Measurements from ENCODE around the gene PCCA.

Gene PCCA

DNA sequence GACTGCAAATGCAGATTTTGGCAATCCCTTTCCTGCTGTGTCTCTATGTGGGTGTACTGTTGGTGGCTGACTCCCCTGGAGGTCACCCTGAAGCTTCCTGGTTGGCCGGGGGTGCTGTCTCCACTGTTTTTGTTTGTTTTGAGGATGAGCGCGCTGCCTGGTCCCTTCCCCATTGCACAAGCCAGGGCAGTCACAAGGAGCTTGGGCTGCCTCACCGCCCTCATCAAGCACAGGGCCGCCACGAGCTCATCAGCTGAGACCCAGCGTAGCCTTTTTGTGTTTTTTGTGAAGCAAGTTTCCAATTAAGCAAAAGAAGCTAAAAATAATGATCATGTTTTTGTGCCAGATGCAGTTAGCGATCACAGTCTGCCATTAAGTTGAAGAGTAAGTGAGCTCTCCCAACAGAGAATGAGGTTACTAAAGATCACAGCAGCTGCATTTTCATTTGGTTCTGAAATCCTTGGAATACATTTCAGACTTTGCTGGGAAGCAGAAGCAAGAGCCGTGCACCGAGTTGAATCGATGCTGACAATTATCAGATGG is 441.8 kb downstream of the PCCA start:
- no peak for DNase-seq

DNA sequence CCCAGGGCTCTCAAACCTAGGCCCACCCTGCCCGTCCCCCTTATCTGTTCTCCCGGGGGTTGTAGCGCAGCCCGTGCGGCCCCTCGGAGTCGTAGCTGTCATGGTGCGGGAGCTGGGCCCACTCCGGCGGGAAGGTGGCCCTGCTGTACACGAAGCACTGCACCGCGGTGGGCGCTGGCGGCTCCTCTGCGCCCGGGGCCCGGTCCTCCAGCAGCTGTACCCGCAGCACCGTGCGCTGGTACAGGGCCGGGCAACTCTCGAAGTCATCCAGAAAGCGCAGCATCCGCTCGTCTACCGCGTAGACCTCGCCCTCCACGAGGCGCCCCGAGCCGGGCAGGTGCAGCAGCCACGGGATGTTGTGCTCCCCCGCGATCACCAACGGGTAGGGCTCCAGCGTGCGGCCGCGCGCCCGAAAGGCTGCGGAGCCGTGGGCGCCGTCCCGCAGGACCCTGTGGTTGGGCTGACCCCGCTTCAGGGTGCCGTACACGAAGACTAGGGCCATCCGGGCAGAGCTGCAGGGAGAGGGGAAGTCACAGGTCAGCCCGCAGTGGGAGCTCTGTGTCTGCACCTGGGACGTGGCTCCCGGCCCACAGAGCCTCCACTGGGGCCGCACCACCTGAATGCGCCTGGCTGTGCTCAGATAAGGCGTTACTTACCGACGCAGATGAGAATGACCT is 443.3 kb downstream of the PCCA start:
- DNase-seq = no peak

DNA sequence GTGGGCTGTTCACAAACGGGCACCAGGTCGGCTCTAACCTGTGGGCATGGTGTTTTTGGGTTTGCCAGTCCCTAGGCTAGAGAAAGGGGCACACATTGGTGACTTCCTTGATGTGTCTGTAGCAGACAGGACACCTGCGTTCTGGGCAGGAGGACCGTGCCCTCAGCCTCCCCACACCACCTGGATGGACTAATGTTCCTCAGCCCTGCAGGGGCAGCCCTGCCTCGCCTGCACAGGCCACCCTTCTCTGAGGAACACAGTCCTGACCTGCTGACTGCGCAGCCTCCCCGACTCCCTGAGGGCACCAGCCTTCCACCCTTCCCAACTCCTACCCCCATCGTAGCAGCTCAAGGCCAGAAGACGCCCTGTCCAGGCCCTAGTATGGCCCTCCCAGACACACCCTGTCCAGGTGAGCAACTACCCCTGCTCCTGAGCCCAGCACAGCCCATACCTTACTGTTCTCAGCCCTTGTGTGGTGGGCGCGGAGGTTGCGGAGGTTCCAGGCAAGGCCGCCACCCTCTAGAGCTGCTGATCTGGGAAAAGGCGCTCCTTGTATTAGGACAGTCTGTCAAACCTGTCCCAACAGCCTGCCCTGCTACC is 444.0 kb downstream of the PCCA start:
- no peak for DNase-seq

DNA sequence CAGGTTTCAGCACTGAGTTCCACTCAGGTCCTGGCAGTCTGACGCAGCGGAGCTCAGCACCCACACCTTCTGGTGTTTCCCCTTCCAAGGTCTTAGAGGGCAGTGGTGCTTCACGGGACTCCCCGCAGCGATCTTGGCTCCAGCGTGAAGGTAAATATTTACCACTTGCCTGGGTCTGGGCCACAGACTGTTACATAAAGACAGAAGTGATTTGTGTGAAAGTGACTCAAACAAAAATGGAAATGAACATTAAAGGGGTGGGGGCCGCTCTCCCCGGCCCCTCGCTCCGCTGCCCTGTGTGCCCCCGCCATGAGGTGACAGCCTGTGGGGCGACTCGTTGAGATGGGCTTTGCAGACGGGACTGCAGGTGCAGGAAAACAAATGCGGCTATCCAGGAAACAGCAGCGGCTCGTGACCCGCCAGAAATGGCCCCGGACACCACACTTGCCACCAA is 444.7 kb downstream of the PCCA start:
- no peak for DNase-seq

DNA sequence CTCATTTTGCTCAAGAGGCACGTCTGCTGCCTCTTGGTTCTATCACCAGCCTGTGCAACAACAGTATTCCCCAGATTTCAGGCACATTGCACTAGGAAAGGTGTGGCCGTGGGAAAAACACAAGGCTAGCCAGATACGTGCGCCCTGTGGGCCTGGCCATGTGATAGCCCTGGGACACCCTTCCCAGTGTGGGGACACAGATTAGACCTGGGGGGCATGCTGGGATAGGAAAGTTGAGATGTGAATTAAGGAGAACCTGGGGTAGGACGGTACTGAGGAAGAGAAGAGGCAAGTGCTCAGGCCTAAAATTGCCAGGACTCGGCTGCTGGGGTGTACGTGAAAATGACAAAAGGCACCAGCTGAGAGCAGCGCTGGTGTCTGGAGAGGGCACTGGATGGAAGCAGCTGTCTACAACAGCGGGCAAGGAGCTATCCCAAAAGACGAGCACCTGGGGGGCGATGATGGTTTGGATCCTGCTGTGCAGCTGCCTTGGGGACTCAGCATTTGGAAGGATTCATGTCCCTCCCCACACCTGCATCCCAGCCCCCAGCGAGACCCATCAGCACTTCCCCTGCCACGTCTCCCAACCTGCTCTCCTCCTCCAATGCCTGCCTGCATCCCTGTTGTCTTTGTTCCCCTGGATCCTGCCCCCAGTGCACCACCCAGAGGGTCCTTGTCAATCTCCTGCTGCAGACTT is 445.4 kb downstream of the PCCA start:
- no peak for DNase-seq

DNA sequence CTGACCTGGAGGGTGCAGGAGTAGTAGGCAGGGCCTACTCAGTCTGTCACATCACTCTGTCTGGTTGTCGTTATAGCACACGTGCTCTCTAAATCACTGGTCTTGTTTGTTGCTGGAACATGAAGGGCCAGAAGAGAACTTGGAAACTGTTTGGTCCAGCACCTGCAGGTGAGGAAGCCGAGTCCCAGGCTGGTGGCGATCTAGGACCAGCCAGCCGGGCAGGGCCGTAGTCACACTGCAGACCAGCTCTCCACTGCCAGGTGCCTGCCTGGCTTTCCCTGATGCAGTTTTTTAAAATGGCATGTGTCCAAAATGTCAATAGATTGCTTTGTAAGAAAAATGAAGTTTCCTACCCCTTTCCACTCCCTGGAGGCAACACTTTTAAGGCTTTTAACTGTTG is 446.0 kb downstream of the PCCA start:
- no peak for DNase-seq

DNA sequence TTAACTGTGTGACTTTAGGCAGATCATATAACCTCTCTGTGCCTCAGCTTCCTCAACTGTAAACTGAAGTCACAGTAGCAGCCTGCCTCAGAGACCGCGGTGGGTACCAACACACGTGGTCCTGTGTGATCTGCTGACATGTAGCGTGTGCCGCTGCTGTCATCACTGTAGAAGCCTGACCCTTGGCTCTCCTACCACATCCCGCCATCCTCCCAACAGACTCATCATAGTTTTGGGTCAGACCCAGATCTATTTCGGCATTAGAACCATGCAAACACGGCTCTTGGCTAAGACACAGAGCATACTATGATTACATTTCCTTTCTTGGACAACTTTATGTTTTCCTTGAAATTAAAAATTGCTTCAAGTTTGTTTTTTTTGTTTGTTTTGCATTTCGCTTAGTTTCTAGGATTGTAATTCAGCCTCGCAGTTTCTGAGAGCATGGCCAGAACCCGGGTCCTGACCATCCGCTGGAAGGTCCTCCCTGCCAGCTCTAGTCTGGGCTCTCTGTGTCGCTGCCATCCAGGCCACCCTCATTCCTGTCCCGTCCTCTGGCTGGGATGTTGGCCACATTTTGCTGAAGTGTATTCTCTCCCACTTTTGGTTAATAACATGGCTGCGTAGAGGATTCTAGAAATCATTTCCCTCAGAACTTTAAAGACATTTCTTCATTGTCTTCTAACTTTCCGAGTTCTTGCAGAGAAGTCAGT is 446.7 kb downstream of the PCCA start:
- DNase-seq = no peak

DNA sequence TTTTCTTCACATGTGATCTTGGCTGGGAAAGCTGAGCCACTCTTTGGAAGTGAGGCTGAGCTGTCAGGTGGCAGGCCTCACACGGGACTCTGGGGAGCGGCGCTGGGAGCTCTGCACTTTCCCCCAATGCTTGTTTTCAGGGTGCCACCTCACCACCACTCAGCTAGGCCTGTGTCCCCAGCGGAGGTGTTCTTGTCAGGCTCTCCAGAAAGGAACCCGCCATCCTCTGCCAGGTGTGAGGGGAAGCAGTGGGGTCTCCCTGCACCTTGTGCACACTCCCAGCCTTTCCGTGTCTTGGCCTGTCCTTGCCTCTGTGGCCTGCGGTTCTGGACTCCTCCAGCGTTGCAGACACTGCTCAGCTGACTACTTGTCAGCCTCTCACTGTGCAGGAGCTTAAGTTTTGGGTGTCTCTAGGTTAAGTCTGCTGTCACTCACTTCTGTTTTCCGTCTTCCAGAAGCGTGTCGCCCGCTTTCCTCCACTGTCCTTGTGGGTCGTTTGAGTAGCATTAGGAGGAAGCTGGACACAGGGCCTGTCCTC is 447.8 kb downstream of the PCCA start:
- DNase-seq = no peak

DNA sequence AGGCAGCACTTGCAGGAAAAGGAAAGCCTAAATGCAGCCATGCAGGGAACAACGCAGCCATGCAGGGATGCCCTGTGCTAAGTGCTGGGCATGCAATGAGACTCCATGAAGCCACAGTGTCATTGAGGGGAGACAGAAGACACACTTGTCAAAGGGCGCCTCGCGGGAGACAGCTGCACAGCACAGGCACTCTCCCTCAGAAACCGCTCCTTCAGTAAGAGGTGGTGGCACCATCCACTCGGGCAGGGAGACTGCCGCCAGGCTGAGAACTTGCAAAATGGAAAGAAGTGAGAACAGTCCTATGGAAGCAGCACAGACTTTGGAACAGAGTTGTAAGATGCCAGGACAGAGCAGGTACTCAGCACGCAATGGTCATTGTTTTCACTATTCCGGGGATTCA is 448.6 kb downstream of the PCCA start:
- DNase-seq = no peak

DNA sequence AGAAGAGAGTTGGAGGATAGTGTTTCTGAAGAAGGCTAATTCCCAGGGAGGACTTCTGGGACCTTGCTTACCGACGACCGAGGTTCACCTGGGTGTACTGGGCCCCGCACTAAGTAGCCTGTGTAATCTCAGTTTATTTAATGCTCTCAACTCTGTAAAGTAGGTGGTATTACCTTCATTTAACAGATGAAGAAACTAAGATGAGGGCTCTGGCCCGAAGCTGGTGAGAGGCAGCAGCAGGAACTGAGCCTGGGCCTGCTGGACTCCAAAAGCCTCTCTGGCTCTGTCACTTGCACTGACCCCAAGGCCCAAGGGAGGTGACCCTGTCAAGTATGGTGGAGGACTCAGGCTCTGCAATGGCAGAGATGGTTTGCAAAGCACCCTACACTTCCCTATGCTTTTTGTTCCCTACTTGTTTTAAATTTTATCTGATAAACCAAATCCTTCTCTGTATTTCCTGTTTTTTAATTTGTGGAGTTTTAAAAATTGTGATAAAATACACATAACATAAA is 449.1 kb downstream of the PCCA start:
- no peak for DNase-seq

DNA sequence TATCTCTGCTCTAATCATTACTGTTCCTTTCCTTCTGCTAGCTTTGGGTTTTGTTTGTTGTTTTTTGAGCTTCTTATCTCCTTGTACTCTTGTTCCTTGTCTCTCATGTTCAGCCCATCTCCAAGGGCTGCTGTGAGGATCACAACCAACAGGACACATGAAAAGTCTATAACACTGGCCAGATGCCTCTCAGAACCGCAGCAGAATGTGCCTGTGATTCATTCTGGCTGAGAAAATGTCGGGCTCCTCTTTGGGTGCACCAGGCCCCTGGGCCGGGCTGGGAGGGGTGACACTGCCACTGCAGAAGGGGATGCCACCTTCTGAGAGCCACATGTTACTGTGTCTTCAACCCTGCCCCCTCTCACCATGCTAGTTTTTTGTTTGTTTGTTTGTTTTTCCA is 451.7 kb downstream of the PCCA start:
- no peak for DNase-seq

DNA sequence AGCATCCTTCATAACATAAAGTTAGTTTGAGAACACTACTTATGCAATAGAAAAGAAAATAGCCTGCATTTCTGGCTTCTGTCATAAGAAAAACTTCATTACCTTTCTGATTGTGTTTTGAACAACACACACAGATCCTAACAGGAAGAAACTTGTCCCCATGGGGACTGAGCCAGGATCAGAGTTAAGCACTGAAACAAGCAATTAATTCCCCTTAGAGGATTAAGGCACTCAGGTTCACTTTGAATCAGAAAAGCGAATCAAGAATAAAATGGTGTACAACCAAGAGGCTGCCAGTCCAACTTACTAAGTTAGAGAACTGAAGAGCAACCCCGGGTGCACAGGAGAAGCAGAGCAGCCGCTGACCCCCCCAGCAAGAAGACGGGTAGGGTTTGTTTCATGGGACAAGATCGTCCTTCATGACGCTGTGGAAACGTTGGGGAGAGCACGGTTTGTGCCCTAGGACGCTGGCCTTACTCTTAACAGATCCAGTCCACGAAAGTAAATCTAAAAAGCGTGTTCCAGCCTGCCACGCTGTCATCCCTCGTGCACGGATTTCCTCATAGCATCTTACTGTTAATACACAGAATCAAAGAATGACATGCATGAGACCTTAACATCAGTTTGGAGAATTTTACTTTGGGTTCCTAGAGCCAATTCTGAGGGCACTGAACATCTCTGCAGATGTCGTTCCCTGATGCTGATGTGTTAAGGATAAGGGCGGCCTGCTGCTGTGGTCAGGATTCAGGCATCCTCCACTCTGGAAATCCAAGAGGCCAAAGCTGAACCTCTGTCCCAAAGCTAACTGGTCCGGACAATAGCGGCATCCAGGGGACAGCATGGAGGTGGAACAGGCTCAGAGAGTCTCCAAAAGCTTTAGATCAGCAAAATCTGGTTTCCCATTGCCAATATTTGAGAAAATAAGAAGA is 453.3 kb downstream of the PCCA start:
- no peak for DNase-seq

DNA sequence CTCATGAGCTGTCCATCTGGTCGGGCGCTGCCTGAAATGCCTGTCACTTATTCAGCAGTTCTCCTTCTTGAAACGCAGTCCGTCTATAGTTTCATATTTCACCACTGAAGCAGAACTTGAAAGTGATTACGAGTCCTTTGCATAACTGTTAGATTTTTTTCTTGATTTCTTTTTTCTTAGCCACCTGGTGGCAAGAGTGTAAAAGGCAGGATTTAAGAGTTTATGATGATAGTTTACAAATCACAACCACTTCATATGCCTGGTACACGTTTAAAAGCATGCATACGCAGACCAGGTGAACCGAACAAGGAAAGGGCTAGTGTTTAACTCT is 453.9 kb downstream of the PCCA start:
- DNase-seq = no peak

DNA sequence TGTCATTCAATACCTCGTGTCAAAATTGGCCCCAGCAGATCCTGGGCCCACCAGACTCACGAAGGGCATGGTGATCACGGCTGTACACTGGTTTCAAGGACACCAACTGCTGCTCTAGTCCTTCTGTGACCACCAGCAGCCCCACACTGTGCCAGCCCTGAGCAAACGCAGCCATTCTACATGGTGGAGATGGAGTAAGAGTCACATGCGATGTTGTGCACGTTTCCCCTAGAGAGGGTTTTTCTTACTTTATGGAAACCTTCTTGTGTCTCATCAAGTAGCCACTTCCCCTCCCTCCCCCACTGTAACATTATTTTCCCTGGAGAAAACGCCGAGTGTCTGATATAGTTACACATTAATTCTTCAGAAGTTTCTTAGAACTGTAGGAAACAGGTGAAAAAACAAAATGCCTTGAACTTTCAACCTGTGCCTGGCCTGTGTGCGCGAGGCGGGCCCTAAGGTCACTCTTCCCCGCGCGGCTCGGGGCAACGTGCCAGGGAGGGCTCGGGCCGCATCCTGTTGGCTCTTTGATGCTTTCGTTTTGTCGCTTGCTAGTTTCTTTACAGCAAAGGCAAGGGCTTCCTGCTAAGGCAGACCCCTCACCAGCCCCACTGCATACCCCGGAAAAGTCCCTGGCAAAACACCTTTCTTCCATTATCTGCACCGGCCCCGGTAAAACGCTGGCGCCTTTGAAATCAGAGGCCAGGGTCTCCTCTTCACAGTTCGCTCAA is 455.1 kb downstream of the PCCA start:
- DNase-seq = no peak

DNA sequence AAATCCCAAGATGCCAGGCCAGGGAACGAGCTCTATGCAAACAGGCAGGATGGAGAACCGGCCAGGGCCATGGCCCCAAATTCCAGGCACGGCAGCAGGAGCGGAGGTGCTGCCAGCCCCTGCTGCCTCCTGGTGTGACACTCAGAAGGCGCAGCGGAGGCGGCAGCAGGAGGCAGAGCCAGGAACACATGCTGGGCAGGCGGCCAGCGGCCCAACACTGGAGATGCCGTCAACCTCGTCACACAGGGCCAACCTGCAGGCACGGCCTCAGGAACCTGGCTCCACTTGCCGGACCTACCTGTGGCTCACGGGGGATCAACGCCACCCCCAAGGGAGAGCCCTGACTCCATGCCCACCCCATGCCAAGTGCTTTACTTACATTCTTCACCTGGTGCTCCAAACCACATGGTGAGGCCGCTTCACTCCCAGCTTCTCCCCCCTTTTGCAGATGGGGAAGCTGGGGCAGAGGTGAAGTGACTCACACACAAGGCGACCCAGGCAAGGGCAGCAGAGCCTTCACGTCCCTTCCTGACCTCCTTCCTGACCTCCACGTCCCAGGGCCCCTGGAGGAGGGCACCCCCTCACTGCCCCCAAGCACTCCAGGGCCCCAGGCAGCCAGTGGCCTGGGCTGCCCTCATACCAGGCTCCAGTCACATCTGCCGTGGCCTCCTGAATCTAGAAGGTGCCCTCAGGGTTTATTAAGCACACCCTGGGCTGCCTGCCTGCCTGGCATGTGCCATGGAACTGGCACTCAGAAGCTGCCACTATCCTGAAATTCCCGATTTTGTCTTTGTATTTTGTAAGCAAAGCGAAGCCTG is 456.2 kb downstream of the PCCA start:
- DNase-seq = no peak

DNA sequence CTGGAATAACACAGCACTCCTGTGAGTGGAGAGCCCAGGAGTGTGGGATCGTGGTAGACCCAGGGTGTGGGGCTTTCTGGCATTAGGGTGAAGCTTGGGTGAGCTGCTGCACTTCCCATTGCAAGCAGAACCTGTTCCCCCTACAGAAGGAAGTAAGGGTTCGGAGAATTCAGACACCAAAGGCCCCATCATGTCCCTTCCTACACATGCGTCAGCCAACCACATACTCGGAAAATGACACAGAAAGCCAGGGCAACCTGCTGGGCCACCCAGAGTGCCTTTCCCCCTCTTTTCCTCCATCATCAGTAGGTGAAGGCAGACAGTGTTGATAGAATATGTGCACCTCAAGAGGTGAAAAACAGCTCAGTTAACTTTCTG is 456.8 kb downstream of the PCCA start:
- DNase-seq = no peak

DNA sequence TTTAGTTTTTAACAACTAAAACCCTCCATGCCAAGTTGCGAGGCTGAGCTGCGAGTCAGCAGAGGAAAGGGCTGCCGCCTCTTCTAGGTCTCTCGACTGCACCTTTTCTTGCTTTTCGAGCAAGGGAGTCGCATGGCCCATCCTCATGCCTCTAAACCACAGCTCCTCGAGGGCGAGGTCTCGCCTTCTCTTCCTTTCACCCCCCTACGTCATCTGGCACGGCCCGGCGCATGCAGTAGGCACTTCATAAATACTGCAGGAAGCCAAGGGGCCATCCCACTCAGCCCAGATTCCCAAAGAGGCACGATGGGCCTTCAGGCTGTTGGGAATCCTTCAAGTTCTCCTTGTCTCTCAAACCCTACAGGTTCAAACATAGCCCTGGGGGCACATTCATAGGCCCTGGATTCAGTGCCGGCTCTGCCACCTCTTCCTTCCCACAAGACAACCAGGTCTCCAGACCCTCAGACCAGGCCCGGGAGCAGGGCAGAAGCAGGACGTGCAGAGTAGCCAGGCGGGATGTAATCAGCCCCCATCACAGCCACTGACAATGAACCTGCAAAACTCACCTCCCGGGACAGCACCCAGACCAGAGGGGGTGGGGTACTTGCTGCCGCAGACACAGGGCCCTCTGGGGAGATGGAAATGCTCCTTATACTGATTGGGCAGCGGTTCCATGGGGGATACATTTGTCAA is 458.0 kb downstream of the PCCA start:
- no peak for DNase-seq

DNA sequence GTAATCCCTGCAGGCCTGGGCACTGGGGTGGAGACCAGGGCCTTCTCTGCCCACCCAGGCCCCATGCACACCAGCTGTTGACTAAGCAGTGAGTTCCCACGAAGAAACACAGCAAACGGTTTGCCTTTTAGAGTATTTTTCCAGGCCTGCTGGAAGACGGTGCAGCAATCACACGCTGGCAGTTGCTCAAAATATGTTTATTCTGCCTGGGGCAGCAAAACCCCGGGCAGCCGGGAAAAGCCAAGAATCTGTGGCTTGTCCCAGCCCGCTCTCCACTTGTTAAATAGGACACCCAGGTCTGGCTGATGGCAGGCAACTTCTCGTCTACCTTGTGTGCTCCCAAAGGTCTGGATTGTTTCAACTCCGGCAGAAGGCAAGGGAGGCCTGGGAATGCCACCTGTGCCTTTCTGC is 458.9 kb downstream of the PCCA start:
- DNase-seq = no peak

DNA sequence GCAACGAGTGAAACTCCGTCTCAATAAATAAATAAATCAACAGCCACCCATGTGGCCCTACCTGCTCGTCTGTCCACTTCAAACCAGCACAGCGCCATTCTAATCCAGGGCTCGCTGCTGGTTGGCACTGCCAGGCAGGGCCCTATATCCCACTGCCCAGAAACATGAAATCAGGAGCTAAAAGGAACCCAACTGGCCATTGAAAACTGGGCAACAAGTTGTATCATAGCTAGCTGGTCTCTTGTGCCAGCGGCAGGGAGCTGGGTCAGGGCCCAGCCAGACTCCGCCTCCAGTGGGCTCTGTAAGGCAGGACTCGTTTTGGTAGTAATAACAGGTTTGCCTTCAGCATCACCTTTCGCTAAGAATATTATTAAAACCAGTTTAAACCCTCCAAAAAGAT is 460.4 kb downstream of the PCCA start:
- no peak for DNase-seq

DNA sequence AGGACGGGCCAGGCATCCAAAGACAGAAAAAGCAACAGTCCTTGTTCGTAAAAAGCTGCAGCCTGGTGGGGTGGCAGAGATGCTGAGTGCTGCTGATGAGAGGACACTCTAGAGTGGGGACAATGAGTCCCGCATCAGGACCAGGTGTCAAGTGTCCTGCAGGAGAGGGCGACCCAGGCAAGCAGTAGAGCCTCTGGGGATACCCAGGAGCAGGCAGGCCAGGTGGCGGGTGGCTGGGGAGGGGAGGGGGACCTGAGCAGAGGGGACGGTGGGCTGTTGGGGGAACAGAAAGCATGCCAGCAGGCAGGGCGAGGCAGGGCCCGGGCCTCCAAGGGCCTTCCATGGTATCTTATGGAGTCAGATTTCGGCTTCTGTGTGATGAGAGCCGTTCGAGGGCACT is 463.9 kb downstream of the PCCA start:
- no peak for DNase-seq
